K562 (cell line): Measurements from ENCODE around the gene COBLL1. TPM values are rescaled to one million over a fixed set of nuclear protein-coding genes. Genes with fewer than 3 reads are reported as not detected.

Experiments used
- ATAC-seq: fragments of 200-7000 bp; cut with Tn5 transposase; 3 replicates; pipeline ENCODE4 v1.9.1; 2020; ENCODE audit warnings: moderate library complexity
- BruUV-seq: library from RNA; stranded (reverse); fragments of 400-500 nt; replicated peaks from 2 replicates; lab custom pipeline; 2021; lab: Mats Ljungman, UMichigan
- CTCF ChIA-PET: fragments of 300-600 bp; formaldehyde crosslinking; extraction: SDS; loops from one replicate; lab custom pipeline; 2021; ENCODE audit warnings: low intra/inter-chr PET ratio; lab: Yijun Ruan, JAX
- POLR2A ChIA-PET: fragments of 300-600, 350-650 bp; sonication (Branson Sonifier 250); formaldehyde crosslinking; extraction: SDS; loops from one replicate; lab custom pipeline; 2021; ENCODE audit warnings: antibody characterized with exemption, inconsistent platforms; lab: Yijun Ruan, JAX
- DNase-seq, 4 experiments: peaks; one replicate each; pipeline versions ENCODE4 v3.0.0 to v3.0.0-alpha.2; 2011 to 2018; ENCODE audit warnings: low spot score in 3 of 4, mixed read lengths in 3 of 4; ENCODE audit errors: extremely low read depth in 1 of 4
- FAIRE-seq: peaks from 2 replicates; lab custom pipeline; 2011; peaks lifted over from hg19 to GRCh38; lab: Jason Lieb, UNC
- H2AFZ ChIP-seq: 2 replicates; pipeline ENCODE4 v1.6.0; 2011; ENCODE audit warnings: low read depth, low read length, control low read depth, inconsistent platforms
- H3K27ac ChIP-seq: fragments of 200-600 bp; 3 replicates; pipeline ENCODE4 v1.8.0; 2011; ENCODE audit warnings: low read depth, mild to moderate bottlenecking, control low read depth, inconsistent platforms, low read length, moderate library complexity, mixed read lengths; ENCODE audit errors: extremely low read depth
- H3K27me3 ChIP-seq, 2 experiments: fragments of 300-600 bp in 1 of 2; 2 replicates in 1 of 2; 3 replicates in 1 of 2; pipeline versions ENCODE4 v1.6.0 to v1.8.0; 2011; ENCODE audit warnings: inconsistent platforms in 2 of 2, low read length in 2 of 2, mild to moderate bottlenecking in 1 of 2, mixed read lengths in 1 of 2, moderate library complexity in 1 of 2; ENCODE audit not compliant: control insufficient read depth in 2 of 2, insufficient read depth in 2 of 2
- H3K36me3 ChIP-seq: fragments of 300-600 bp; 3 replicates; pipeline ENCODE4 v1.8.0; 2011; ENCODE audit warnings: mild to moderate bottlenecking, low read length, inconsistent platforms; ENCODE audit not compliant: control insufficient read depth, insufficient read depth
- H3K4me1 ChIP-seq, 2 experiments: fragments of 200-600 bp in 1 of 2; replicated peaks in 1 of 2; 2 replicates in 1 of 2; 3 replicates in 1 of 2; pipeline versions ENCODE4 v1.5.1 to v1.8.0; 2011; ENCODE audit warnings: inconsistent platforms in 2 of 2, low read length in 2 of 2, mild to moderate bottlenecking in 1 of 2, mixed read lengths in 1 of 2, moderate library complexity in 1 of 2; ENCODE audit not compliant: control insufficient read depth in 2 of 2, insufficient read depth in 2 of 2
- H3K4me2 ChIP-seq: 2 replicates; pipeline ENCODE4 v1.6.1; 2011; ENCODE audit warnings: low read length, control low read depth, inconsistent platforms, mixed read lengths; ENCODE audit not compliant: insufficient read depth
- H3K4me3 ChIP-seq: fragments of 200-600 bp; sonication (generic), shearing (Covaris generic); 2 replicates; pipeline ENCODE4 v1.5.1; 2016; ENCODE audit warnings: control low read depth, inconsistent platforms
- H3K79me2 ChIP-seq: fragments of 200-600 bp; 3 replicates; pipeline ENCODE4 v1.8.0; 2011; ENCODE audit warnings: low read length, inconsistent platforms; ENCODE audit not compliant: control insufficient read depth, insufficient read depth
- H3K9ac ChIP-seq, 2 experiments: 2 replicates each; pipeline versions ENCODE4 v1.6.0 to v1.6.1; 2011; ENCODE audit warnings: low read depth in 2 of 2, low read length in 2 of 2, control low read depth in 1 of 2, inconsistent platforms in 1 of 2, mild to moderate bottlenecking in 1 of 2, mixed read lengths in 1 of 2; ENCODE audit not compliant: insufficient read depth in 1 of 2
- H3K9me1 ChIP-seq: one replicate; pipeline ENCODE4 v1.6.0; 2011; ENCODE audit warnings: inconsistent platforms, mild to moderate bottlenecking, low read length, moderate library complexity; ENCODE audit not compliant: control insufficient read depth, insufficient read depth
- H3K9me3 ChIP-seq: replicated peaks from 2 replicates; pipeline ENCODE4 v1.5.1; 2011; ENCODE audit warnings: low read depth, low read length, inconsistent platforms; ENCODE audit not compliant: control insufficient read depth, insufficient read depth
- H4K20me1 ChIP-seq: replicated peaks from 2 replicates; pipeline ENCODE4 v1.6.1; 2011; ENCODE audit warnings: low read length, inconsistent platforms, mixed read lengths; ENCODE audit not compliant: control insufficient read depth, insufficient read depth
- AFF1 ChIP-seq, 2 experiments: fragments of 450-650 bp; IDR thresholded peaks; 2 replicates each; pipeline ENCODE4 v1.6.1; 2018; ENCODE audit warnings: mild to moderate bottlenecking in 2 of 2, low read depth in 1 of 2; ENCODE audit not compliant: partially characterized antibody in 2 of 2
- ATF1 ChIP-seq, 2 experiments: fragments of 450-650 bp in 1 of 2; IDR thresholded peaks; 2 replicates each; pipeline ENCODE4 v1.6.1; 2016; ENCODE audit warnings: missing compliant biosample characterization in 1 of 2, missing genetic modification characterization in 1 of 2
- BHLHE40 ChIP-seq: IDR thresholded peaks from 2 replicates; pipeline ENCODE4 v1.6.1; 2011; ENCODE audit warnings: low read length, improper control_type of control experiment
- GTF2F1 ChIP-seq: IDR thresholded peaks from 2 replicates; pipeline ENCODE4 v1.6.1; 2011; ENCODE audit warnings: low read depth, low read length, improper control_type of control experiment
- MEF2D ChIP-seq: conservative IDR thresholded peaks from 2 replicates; pipeline ENCODE4 v1.6.1; 2016; ENCODE audit warnings: low read depth, missing genetic modification characterization, missing compliant biosample characterization
- THRAP3 ChIP-seq: fragments of 450-650 bp; IDR thresholded peaks from 2 replicates; pipeline ENCODE4 v1.6.1; 2016; ENCODE audit warnings: mild to moderate bottlenecking, inconsistent platforms, borderline replicate concordance
- ZNF146 ChIP-seq: IDR thresholded peaks from one replicate; pipeline ENCODE4 v1.6.1; 2018; ENCODE audit warnings: missing compliant biosample characterization; ENCODE audit not compliant: unreplicated experiment
- ZNF778 ChIP-seq: fragments of 450-650 bp; formaldehyde crosslinking; IDR thresholded peaks from 2 replicates; pipeline ENCODE4 v1.4.0; 2020; ENCODE audit warnings: mild to moderate bottlenecking, moderate library complexity
- in situ Hi-C: fragments of 300-500 bp; cut with MboI; formaldehyde crosslinking; loops from 4 replicates; pipeline ENCODE4 v1.15.0; 2018; ENCODE audit warnings: inconsistent platforms, mixed read lengths
- intact Hi-C: fragments of 100-400 bp; cut with micrococcal nuclease; formaldehyde crosslinking; loops from 2 replicates; pipeline ENCODE4 v1.14.2; 2022
- polyA plus RNA-seq, 8 experiments: library from polyadenylated mRNA; depleted of rRNA in 4 of 8; stranded (reverse) in 5 of 8; unstranded in 3 of 8; fragments of >200 nt; fragmentation: Nextera tagmentation in 2 of 8; fragmentation: Illumina TruSeq in 1 of 8; extraction: Ambion mirVana in 2 of 8; extraction: Trizol in 1 of 8; gene quantifications; 2 replicates each; pipeline versions ENCODE4 v1.2.1 to v1.2.3, GENCODE V29; 2011 to 2014; ENCODE audit warnings: inconsistent platforms in 1 of 8, missing spikeins in 1 of 8
- total RNA-seq, 7 experiments: library from RNA; depleted of rRNA in 6 of 7; stranded (reverse); fragments of >200 nt in 6 of 7; fragmentation: Illumina TruSeq in 2 of 7; extraction: Trizol in 2 of 7; gene quantifications; 2 replicates each; pipeline versions ENCODE4 v1.2.1 to v1.2.3, GENCODE V29; 2011 to 2021; ENCODE audit warnings: low replicate concordance in 1 of 7
- TF ChIP-seq, protein P1 (sequence below): fragments of 450-650 bp; IDR thresholded peaks from 2 replicates; pipeline ENCODE4 v1.6.1; 2014; ENCODE audit warnings: low read depth, mild to moderate bottlenecking, moderate library complexity, borderline replicate concordance

COBLL1 gene
- total and polyA plus RNA-seq, 9 of the 15 experiments (the other 6 are each of a cell fraction or from before 2014, with no cell fraction given), result 0.07 to 1.6 (median 0.71) TPM

DNA sequence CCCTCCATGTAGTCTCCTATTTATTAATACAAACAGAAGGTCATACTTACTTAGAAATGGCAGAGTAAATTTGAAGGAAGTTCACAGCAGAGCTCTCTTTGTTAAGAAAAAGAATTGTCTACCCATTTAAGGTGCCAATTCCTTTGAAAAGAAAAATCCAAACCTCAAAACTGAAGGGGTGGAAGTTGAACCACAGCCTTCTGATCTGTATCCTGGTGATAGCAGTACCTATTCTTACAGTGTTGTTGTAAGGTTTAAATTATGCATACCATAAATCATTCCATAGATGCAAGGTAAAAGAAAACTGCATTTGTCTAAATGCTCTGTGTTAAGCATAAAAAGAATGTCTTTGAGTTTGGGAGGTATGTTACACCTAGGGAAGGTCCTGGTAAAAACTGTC is 47.6 kb downstream of the COBLL1 start:
- no peak overlapping the region for H3K9ac ChIP-seq
- TF ChIP-seq ZNF778 (CRISPR knock-in tag) (no peak), MEF2D (tag) (no peak), ZNF146 (CRISPR knock-in tag) (no peak), GTF2F1 (no peak), THRAP3 (no peak), BHLHE40 (no peak), ATF1 (CRISPR knock-in tag; IDR thresholded peaks at IDR 0.05) (no peak), ATF1 (tag; IDR thresholded peaks at IDR 0.05) (no peak), AFF1 (IDR thresholded peaks at IDR 0.05; ENCODE audit: low read depth in 1 of 2, partially characterized antibody in 2 of 2) (no peak)
- TF ChIP-seq, protein P1, sequence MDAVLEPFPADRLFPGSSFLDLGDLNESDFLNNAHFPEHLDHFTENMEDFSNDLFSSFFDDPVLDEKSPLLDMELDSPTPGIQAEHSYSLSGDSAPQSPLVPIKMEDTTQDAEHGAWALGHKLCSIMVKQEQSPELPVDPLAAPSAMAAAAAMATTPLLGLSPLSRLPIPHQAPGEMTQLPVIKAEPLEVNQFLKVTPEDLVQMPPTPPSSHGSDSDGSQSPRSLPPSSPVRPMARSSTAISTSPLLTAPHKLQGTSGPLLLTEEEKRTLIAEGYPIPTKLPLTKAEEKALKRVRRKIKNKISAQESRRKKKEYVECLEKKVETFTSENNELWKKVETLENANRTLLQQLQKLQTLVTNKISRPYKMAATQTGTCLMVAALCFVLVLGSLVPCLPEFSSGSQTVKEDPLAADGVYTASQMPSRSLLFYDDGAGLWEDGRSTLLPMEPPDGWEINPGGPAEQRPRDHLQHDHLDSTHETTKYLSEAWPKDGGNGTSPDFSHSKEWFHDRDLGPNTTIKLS, result no peak
- TF ChIP-seq, all 486 proteins: peak for 0
- BruUV-seq, result no TSS peak
- no peaks in the 10 kb centered on the region for H4K20me1 ChIP-seq
- H3K4me1 ChIP-seq, result no peaks in the 10 kb centered on the region
- no peaks in the 10 kb centered on the region for H3K36me3 ChIP-seq
- DNase-seq, result no peak
- no peak overlapping the region for H3K4me2 ChIP-seq
- FAIRE-seq, result no peak
- no peaks in the 10 kb centered on the region for H3K79me2 ChIP-seq
- H2AFZ ChIP-seq, result no peak overlapping the region
- intact Hi-C loops (no loop called here), in situ Hi-C loops (no loop called here)
- no peak overlapping the region for H3K4me3 ChIP-seq
- ChIA-PET POLR2A (no interaction called here), CTCF (no interaction called here)
- no peak overlapping the region for H3K27ac ChIP-seq
- no peaks in the 10 kb centered on the region for H3K9me3 ChIP-seq
- ATAC-seq, result no peak
- no peaks in the 10 kb centered on the region for H3K27me3 ChIP-seq
- no peaks in the 10 kb centered on the region for H3K9me1 ChIP-seq
